ENCODE results near the gene SH2D6. TPM values are rescaled to one million over a fixed set of nuclear protein-coding genes. Genes with fewer than 3 reads are reported as not detected.

The SH2D6 gene
- total RNA-seq, 4 donors from 2014 or later, result not detected

DNA sequence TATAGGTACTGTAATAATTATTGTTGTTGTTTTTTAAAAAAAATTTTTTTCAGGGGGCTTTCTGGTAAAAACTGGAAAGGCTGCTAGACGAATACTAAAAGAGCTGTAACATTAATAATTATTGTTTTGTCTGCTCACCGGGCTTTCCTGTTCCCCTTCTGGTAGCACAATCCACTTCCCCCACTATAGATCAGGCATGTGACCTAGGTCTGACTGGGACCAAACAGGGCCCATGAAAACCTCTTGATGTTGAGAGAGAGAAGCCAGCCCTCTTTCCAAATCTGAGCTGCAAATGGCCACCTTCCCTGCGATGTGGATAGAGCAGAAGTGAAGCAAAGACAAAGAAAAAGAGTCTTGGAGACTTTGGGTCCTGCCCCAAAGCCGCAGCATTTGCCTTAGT is 23.4 kb downstream of the SH2D6 start:
- H3K4me3 ChIP-seq, result no peak overlapping the region
- no peaks in the 10 kb centered on the region for H3K27me3 ChIP-seq
- intact Hi-C loops (cut with DNase I; ENCODE audit: low total_unique reads), result no loop called here
- no peaks in the 10 kb centered on the region for H3K9me3 ChIP-seq
- peaks cover 3 to 15% of the 10 kb centered on the region in 2 donors for H3K4me1 ChIP-seq
- DNase-seq, result no peak
- TF ChIP-seq, protein P1, sequence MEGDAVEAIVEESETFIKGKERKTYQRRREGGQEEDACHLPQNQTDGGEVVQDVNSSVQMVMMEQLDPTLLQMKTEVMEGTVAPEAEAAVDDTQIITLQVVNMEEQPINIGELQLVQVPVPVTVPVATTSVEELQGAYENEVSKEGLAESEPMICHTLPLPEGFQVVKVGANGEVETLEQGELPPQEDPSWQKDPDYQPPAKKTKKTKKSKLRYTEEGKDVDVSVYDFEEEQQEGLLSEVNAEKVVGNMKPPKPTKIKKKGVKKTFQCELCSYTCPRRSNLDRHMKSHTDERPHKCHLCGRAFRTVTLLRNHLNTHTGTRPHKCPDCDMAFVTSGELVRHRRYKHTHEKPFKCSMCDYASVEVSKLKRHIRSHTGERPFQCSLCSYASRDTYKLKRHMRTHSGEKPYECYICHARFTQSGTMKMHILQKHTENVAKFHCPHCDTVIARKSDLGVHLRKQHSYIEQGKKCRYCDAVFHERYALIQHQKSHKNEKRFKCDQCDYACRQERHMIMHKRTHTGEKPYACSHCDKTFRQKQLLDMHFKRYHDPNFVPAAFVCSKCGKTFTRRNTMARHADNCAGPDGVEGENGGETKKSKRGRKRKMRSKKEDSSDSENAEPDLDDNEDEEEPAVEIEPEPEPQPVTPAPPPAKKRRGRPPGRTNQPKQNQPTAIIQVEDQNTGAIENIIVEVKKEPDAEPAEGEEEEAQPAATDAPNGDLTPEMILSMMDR (IDR thresholded peaks at IDR 0.05), result no peak
- TF ChIP-seq POLR2A (IDR thresholded peaks at IDR 0.05), result no peak
- H3K27ac ChIP-seq, result no peak overlapping the region
- no peaks in the 10 kb centered on the region for H3K36me3 ChIP-seq

DNA sequence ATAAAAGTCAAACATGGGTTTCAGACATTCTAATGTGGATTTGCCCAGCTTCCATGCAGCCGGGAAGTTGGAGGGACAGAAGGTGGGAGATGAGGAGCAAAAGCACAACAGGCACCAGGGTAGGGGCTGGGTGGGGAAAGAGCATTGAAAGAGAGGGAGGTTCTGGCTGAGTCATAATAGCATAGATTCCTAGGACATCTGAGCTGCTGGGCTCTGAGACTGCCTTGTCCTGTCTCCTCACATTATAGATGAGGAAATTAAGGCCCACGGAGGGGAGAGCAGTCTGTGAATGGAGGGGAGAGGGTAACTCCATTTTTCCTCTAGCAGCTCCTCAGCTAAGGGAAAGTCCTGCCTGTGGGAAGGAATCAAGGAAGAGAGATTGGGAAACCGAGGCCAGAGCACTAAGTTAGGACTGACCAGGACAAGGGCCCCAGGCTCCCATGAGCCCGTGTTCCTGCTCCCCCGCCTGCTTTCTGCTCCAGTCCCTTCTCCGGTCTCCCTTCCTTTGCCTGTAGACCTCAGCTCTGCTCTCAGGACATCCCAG is 26.2 kb downstream of the SH2D6 start:
- TF ChIP-seq POLR2A (IDR thresholded peaks at IDR 0.05), result no peak
- TF ChIP-seq, protein P1 (IDR thresholded peaks at IDR 0.05), result no peak
- H3K27ac ChIP-seq, result peak overlapping the region in 1 of 2 donors; percentile 70
- no peaks in the 10 kb centered on the region for H3K9me3 ChIP-seq
- H3K4me3 ChIP-seq, result no peak overlapping the region
- peaks cover 0 to 3% of the 10 kb centered on the region in 2 donors for H3K4me1 ChIP-seq
- H3K36me3 ChIP-seq, result no peaks in the 10 kb centered on the region
- H3K27me3 ChIP-seq, result no peaks in the 10 kb centered on the region
- intact Hi-C loops (cut with DNase I; ENCODE audit: low total_unique reads), result no loop called here
- DNase-seq, result no peak

DNA sequence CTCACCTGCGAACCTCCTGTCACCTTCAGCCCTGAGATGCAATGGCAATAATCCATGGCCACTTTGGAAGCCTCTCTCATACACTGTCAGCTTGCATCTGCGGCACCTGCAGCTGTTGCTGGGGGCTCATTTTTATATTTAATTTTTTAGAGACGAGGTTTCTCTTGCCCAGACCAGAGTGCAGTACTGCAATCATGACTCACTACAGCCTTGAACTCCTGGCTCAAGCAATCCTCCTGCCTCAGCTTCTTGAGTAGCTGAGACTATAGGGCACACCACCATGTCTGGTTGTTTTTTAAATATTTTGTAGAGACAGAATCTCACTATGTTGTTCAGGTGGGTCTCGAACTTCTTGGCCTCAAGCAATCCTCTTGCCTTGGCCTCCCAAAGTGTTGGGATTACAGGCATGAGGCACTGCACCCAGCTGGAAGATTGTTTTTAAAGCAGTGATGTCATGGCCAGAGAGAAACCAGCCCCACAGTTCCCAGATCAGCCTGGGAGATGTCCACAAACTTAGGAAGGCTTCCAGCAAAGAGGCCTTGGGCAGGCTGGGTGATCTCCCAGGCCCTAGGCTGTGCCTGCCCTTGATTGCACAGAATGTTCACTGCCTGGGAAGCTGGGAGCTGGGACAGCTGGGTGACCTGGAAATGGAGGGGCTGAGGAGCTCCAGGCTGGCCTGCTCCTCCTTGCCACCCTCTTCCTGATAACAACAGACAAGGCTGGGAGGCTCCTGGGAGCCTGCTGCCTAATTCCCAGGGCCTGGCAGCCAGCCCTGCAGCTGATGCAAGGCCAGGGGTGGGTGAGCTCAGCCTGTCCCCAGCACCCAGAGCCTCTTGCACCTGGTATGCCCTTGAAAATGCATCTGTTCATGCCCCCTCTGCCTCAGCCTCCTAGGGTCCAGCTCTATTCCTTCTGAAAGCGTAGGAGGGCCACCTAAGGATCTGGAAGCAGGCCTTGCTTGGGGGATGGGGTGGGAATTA is 27.1 kb downstream of the SH2D6 start:
- TF ChIP-seq, protein P1 (IDR thresholded peaks at IDR 0.05), result no peak
- no peak for TF ChIP-seq POLR2A (IDR thresholded peaks at IDR 0.05)
- peak; percentile 45 to 56 for DNase-seq
- Histone ChIP-seq H3K36me3 (no peaks in the 10 kb centered on the region), H3K4me1 (peaks cover 0 to 3% of the 10 kb centered on the region in 2 donors), H3K27me3 (no peaks in the 10 kb centered on the region), H3K4me3 (no peak overlapping the region), H3K27ac (peak overlapping the region; percentile 54 to 70), H3K9me3 (no peaks in the 10 kb centered on the region)
- intact Hi-C loops (cut with DNase I; ENCODE audit: low total_unique reads), result no loop called here

DNA sequence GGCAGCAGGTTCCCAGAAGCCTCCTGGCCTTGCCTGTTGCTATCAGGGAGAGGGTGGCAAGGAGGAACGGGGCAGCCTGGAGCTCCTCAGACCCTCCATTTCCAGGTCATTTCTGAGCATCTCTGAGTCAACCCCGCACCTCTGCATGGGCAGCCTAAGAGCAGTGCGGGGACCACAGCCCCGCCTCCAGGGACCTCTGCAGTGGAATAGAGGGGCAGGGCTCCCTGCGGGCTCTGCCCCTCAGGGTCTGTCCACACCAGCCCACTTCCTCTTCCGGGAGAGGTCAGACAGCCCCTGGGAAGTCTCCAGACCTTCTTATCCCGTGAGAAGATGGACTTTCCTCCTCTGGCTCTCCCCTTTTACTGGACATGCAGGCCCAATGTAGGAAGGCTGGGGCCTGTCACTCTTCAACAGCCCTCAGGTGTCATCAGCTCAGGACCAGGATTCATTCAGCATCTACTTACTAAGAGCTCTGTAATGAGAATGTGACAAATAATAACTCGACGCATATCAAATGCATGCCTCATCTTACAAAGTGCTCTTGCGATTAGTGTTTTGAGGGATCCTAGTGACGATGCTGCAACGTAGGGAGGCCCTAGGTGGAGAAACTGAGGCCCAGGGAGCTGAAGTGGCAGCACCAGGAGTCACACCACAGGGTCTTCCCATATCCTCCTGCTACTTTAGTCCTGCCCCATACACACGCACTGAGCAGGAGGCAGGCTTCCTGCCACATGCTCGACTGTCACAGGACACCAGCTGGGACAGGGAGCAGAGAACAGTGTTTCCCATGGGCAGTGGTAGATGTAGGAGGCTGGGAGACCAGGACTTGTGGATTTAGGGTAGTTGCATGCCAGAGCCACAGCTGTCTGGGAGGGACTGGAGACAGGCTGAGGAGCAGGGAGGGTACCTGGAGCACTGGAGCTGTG is 28.0 kb downstream of the SH2D6 start:
- no peaks in the 10 kb centered on the region for H3K36me3 ChIP-seq
- peaks cover 0 to 3% of the 10 kb centered on the region in 2 donors for H3K4me1 ChIP-seq
- H3K27ac ChIP-seq, result peak overlapping the region; percentile 54 to 70
- no peaks in the 10 kb centered on the region for H3K9me3 ChIP-seq
- H3K27me3 ChIP-seq, result no peaks in the 10 kb centered on the region
- intact Hi-C loops (cut with DNase I; ENCODE audit: low total_unique reads), result no loop called here
- TF ChIP-seq POLR2A (IDR thresholded peaks at IDR 0.05), result no peak
- TF ChIP-seq, protein P1 (IDR thresholded peaks at IDR 0.05), result no peak
- DNase-seq, result no peak
- no peak overlapping the region for H3K4me3 ChIP-seq
